Natural killer cell treated with Interleukin-12 subunit alpha and Interleukin-12 subunit beta and Interleukin-15 and Interleukin-18, amount 100 ng/mL, for 72 hours (primary cell): ENCODE results near the gene GAPT. TPM values are rescaled to one million over a fixed set of nuclear protein-coding genes. Genes with fewer than 3 reads are reported as not detected.
"Not testable (repeated sequence)": the region's sequence is repeated elsewhere in the genome, so short reads cannot be mapped to it uniquely, and the experiment has no call there.

ENCODE experiments used
- ATAC-seq, 2 donors: fragments of 150-1000 bp; cut with Tn5 transposase in 1 of 2; sonication (Bioruptor Pico), chemical (Tn5 transposase) in 1 of 2; 2 replicates each; pipeline ENCODE4 v1.10.0; 2021
- DNase-seq: peaks from one replicate; pipeline ENCODE4 v3.0.0; 2022; ENCODE audit warnings: low spot score
- H3K27ac Mint-ChIP-seq, 2 donors: 1 replicate in 1 of 2; 2 replicates in 1 of 2; pipeline ENCODE4 v1.8.0; 2022; ENCODE audit warnings: mixed read lengths in 2 of 2, mild to moderate bottlenecking in 1 of 2, moderate library complexity in 1 of 2
- H3K27me3 Mint-ChIP-seq, 2 donors: 1 replicate in 1 of 2; 2 replicates in 1 of 2; pipeline ENCODE4 v1.8.0; 2022; ENCODE audit warnings: mixed read lengths in 2 of 2
- H3K36me3 Mint-ChIP-seq: one replicate; pipeline ENCODE4 v1.8.0; 2022; ENCODE audit warnings: mixed read lengths
- H3K4me1 Mint-ChIP-seq, 2 donors: 1 replicate in 1 of 2; 2 replicates in 1 of 2; pipeline ENCODE4 v1.8.0; 2022; ENCODE audit warnings: low read depth in 2 of 2, mixed read lengths in 2 of 2, mild to moderate bottlenecking in 1 of 2
- H3K4me3 Mint-ChIP-seq: one replicate; pipeline ENCODE4 v1.8.0; 2022; ENCODE audit warnings: mixed read lengths
- H3K9me3 Mint-ChIP-seq: 2 replicates; pipeline ENCODE4 v1.8.0; 2022; ENCODE audit warnings: mixed read lengths
- total RNA-seq, 2 donors: library from RNA; stranded (reverse); gene quantifications; one replicate each; pipeline ENCODE4 v1.2.3, GENCODE V29; 2022

Gene GAPT
- total RNA-seq, 2 donors from 2014 or later = 0.31 TPM; not detected in 1

DNA sequence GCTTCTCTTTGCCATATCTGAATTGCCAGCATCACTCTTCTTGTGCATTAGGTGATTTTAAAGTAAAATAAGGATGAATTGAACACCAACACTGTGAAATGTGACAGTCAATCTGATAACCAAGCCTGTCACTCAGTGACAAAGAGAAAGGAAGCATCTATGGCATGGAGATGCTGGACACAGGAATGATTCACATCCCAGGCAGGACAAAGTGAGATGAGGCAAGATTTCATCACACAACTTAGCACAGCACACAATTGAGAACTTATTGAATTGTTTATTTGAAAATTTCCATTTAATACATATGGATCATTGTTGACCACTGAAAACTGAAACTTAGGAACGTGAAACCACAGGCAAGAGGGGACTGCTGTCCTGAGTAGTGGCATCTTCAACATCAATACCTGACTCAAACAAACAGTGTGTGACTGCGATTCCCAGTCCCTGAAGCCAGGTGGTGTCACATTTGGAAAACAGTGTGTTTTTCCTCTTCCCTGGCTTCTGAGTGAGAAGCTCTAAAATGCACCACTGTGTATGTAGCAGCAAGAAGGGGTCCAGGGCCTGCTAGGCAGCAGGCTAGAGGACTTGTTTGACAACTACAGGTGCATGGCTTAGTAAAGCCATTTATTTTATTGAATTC, 10.7 kb downstream of the GAPT start:
- peaks cover 0 to 12% of the 10 kb centered on the region in 2 donors for H3K27me3 Mint-ChIP-seq

DNA sequence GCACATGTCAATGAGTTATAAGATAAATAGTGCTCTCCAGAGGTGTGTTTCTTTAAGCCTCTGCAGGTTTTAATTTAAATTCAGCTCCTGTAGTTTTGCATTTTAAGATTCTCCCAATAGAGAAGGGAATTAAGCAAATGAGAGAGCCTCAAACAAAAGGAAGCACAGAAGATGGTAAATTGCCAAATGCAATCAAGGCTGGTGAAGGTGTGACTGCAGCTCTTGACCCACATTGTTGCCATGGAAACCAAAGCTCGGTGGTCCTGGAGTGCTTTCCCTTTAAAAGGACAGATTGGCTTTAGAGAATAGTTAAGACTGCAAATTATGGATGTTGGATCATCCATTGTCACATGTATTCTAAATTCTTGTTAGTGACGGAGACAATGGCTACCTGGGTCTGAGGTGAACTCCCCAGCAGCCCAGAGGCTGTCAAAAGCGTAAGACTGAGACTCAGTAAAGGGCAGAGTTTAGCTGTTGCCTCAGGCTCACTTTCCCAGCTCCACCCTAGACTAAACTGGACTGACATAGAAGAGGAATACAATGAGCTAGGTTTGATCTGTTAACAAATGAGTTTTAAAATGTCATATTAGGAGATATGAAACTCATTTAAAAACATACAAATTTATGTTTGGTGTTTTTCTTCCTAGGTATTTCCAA, 12.3 kb downstream of the GAPT start:
- no peaks in the 10 kb centered on the region for H3K36me3 Mint-ChIP-seq
- no peak for ATAC-seq
- H3K27ac Mint-ChIP-seq = no peak overlapping the region
- H3K4me3 Mint-ChIP-seq = no peak overlapping the region
- no peaks in the 10 kb centered on the region for H3K4me1 Mint-ChIP-seq
- no peaks in the 10 kb centered on the region for H3K9me3 Mint-ChIP-seq
- DNase-seq = no peak
- H3K27me3 Mint-ChIP-seq = peaks cover 0 to 12% of the 10 kb centered on the region in 2 donors

More for the DNA sequence above, 10.7 kb downstream of the GAPT start:
- Mint-ChIP-seq H3K27ac (no peak overlapping the region), H3K4me3 (no peak overlapping the region), H3K4me1 (no peaks in the 10 kb centered on the region), H3K36me3 (no peaks in the 10 kb centered on the region), H3K9me3 (no peaks in the 10 kb centered on the region)
- DNase-seq (no peak), ATAC-seq (no peak)

DNA sequence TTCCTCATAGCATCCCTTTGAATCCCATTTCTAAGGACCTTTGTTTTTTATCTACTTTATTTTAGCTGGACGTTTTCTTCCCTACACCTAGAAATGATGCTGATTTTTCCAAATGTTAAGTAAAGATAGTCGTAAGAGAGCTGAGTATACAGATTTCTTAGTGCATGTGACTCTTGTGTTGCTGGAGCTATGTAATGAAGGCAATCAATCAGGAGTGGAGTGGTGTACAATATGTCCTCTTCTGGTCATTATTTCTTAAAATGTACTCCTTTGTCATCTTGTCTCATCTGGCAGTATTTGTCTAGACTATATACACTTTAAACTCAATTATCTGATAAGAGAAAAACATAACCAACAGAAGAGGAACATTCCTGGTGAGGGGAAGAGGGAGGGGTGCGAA, 13.5 kb downstream of the GAPT start:
- Mint-ChIP-seq H3K27me3 (peaks cover 0 to 19% of the 10 kb centered on the region in 2 donors), H3K27ac (no peak overlapping the region), H3K4me1 (no peaks in the 10 kb centered on the region), H3K36me3 (no peaks in the 10 kb centered on the region), H3K9me3 (no peaks in the 10 kb centered on the region), H3K4me3 (no peak overlapping the region)
- DNase-seq (no peak), ATAC-seq (no peak)

DNA sequence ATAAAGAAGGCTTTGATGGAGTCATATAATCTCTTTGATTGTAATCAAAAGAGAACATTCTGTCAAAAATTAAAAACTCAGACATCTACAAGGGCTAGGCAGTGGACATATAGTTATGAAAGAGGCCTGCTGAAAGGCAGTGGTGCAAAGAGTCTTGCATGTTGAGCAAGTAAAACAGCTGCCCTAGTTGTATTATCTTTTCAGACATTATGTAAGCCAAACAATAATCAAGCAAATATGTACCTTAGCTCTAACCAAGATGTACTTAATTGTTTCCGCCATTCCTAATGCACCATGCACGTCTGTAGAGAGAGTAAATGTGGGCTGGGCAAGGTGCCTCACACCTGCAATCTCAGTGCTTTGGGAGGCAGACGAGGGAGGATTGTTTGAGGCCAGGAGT, 14.3 kb downstream of the GAPT start:
- Mint-ChIP-seq H3K9me3 (no peaks in the 10 kb centered on the region), H3K4me3 (no peak overlapping the region), H3K36me3 (no peaks in the 10 kb centered on the region), H3K27me3 (peaks cover 0 to 19% of the 10 kb centered on the region in 2 donors), H3K27ac (no peak overlapping the region), H3K4me1 (no peaks in the 10 kb centered on the region)
- DNase-seq = no peak
- no peak for ATAC-seq

DNA sequence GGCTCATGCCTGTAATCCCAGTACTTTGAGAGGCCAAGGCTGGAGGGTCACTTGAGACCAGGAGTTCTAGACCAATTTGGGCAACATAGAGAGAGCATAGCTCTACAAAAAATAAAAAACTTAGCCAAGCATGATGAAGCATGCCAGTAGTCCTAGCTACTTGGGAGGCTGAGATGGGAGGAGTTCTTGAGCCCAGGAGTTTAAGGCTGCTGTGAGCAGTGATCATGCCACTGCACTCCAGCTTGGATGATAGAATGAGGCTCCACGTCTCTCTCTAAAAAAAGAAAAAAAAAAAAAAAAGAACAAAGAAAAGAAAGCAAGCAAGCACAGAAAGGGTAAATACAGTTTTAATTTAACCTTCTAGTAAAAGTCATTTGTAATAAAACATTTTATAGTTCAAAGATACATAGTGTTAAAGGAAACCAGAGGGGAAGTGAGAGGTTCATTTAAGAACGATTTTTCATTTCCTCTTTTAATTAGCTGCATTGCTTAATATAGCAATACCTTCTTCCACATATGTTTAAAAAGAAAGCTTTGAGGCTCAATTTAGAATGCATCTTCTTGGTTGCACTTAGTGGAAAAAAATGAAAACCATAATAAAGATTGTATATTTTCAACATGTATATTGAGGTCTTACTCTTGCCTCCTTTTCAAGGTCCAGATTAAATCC, 14.9 kb downstream of the GAPT start:
- H3K9me3 Mint-ChIP-seq = no peaks in the 10 kb centered on the region
- peaks cover 0 to 19% of the 10 kb centered on the region in 2 donors for H3K27me3 Mint-ChIP-seq
- DNase-seq = no peak
- H3K4me3 Mint-ChIP-seq = no peak overlapping the region
- no peak for ATAC-seq
- no peaks in the 10 kb centered on the region for H3K36me3 Mint-ChIP-seq
- H3K4me1 Mint-ChIP-seq = no peaks in the 10 kb centered on the region
- H3K27ac Mint-ChIP-seq = no peak overlapping the region

DNA sequence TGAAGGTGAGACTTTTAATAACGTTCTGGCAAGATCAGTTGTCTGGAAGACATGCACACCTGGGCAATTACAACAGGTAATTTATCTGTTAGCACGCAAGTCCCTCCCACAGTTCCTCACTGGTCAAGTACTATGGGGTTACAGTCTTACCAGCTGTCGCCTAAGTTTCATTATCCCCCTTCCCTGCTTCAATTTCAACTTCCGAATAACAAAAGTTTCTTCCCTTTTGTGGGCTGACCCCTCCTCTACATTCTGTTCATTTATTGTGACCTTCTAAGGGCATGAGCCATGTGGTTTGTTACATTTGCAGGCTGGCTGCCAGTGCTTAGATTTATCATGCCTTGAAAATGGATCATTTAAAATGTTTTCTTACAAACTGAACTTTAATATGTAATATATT, 16.5 kb downstream of the GAPT start:
- Mint-ChIP-seq H3K27ac (no peak overlapping the region), H3K4me3 (no peak overlapping the region), H3K27me3 (peaks cover 0 to 12% of the 10 kb centered on the region in 2 donors), H3K36me3 (no peaks in the 10 kb centered on the region), H3K4me1 (no peaks in the 10 kb centered on the region), H3K9me3 (no peaks in the 10 kb centered on the region)
- ATAC-seq (no peak), DNase-seq (no peak)

DNA sequence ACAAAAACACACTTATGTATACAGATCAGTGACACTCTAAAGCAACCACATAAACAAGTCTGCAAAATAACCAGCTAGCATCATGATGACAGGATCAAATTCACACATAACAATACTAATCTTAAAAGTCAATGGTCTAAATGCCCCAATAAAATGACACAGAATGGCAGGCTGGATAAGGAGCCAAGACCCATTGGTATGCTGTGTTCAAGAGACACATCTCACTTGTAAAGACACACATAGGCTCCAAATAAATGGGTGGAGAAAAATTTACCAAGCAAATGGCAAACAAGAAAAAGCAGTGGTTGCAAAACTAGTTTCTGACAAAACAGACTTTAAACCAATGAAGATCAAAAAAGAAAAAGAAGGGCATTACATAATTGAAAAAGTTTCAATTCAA, 26.0 kb downstream of the GAPT start:
- DNase-seq = no peak
- Mint-ChIP-seq H3K9me3 (peaks cover 19% of the 10 kb centered on the region), H3K4me1 (no peaks in the 10 kb centered on the region), H3K4me3 (no peak overlapping the region), H3K36me3 (peaks cover 15% of the 10 kb centered on the region), H3K27ac (no peak overlapping the region), H3K27me3 (no peaks in the 10 kb centered on the region)
- ATAC-seq = no peak

DNA sequence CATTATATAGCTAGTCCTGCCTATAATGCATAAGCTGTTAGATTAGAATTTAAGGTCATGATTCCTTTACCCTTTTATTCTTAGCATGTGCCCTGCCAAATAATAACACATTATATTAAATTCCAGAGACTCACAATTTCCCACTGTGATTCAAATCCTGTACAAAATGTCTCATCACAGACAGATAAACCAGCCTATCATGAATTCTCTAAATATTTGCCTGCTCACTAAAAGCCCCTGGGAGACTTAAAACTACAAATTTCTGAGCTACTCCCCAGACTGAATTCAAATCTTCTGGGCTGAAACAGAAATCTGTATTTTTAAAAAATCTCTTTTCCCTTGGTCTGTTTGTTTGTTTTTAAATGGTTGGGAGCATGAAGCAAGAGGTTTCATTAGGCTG, 32.7 kb downstream of the GAPT start:
- peaks cover 3% of the 10 kb centered on the region for H3K9me3 Mint-ChIP-seq
- H3K36me3 Mint-ChIP-seq = no peaks in the 10 kb centered on the region
- ATAC-seq = no peak
- H3K27ac Mint-ChIP-seq = no peak overlapping the region
- no peaks in the 10 kb centered on the region for H3K4me1 Mint-ChIP-seq
- H3K4me3 Mint-ChIP-seq = no peak overlapping the region
- H3K27me3 Mint-ChIP-seq = no peaks in the 10 kb centered on the region
- no peak for DNase-seq

DNA sequence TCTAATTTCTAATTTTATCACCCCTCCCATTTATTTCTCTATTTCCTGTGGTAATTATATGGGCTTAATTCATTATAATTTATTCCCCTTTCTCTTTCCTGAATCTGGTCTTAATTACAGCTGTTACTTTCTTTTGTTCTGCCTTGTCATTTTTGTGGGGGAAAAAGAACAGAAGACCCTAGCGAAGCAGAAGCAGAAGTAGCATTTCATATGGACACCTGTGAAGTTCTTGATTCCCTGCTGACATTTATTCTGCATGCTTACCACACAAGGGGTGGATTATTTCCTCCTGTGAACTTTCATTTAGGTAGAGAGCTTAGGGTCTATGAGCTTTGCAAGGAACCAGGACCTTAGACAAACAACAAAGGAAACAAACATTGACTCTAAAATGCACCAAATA, 33.3 kb downstream of the GAPT start:
- peaks cover 3% of the 10 kb centered on the region for H3K9me3 Mint-ChIP-seq
- ATAC-seq (no peak), DNase-seq (no peak)
- no peak overlapping the region for H3K27ac Mint-ChIP-seq
- no peaks in the 10 kb centered on the region for H3K4me1 Mint-ChIP-seq
- H3K4me3 Mint-ChIP-seq = no peak overlapping the region
- H3K27me3 Mint-ChIP-seq = no peaks in the 10 kb centered on the region
- H3K36me3 Mint-ChIP-seq = no peaks in the 10 kb centered on the region

DNA sequence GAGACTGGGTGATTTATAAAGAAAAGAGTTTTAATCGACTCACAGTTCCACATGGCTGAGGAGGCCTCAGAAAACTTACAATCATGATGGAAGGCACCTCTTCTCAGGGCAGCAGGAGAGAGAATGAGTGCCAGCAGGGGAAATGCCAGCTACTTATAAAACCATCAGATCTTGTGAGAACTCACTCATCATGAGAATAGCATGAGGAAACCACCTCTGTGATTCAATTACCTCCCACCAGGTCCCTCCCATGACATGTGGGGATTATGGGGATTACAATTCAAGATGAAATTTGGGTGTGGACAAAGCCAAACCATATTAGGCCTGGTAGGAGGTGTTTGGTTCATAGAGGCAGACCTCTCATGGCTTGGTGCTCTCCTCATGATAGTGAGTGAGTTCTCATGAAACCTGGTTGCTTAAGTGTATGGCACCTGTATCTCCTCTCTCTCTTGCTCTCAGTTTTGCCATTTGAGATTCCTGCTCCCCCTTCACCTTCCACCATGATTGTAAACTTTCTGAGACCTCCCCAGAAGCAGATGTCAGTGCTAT, 39.8 kb downstream of the GAPT start:
- peaks cover 21% of the 10 kb centered on the region for H3K9me3 Mint-ChIP-seq

DNA sequence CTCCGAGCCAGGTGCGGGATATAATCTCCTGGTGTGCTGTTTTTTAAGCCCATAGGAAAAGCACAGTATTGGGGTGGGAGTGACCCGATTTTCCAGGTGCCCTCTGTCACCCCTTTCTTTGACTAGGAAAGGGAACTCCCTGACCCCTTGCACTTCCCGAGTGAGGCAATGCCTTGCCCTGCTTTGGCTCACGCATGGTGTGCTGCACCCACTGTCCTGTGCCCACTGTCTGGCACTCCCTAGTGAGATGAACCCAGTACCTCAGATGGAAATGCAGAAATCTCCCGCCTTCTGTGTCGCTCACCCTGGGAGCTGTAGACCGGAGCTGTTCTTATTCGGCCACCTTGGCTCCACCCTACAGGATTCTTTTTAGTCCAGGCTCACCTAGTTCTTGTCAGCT, 50.7 kb downstream of the GAPT start:
- not testable (repeated sequence) for H3K4me3 Mint-ChIP-seq, H3K27ac Mint-ChIP-seq, DNase-seq, H3K9me3 Mint-ChIP-seq, ATAC-seq, H3K27me3 Mint-ChIP-seq, H3K36me3 Mint-ChIP-seq, H3K4me1 Mint-ChIP-seq

More for the DNA sequence above, 39.8 kb downstream of the GAPT start:
- Mint-ChIP-seq H3K27me3 (no peaks in the 10 kb centered on the region), H3K4me1 (no peaks in the 10 kb centered on the region), H3K4me3 (no peak overlapping the region), H3K36me3 (no peaks in the 10 kb centered on the region), H3K27ac (no peak overlapping the region)
- no peak for ATAC-seq
- no peak for DNase-seq

DNA sequence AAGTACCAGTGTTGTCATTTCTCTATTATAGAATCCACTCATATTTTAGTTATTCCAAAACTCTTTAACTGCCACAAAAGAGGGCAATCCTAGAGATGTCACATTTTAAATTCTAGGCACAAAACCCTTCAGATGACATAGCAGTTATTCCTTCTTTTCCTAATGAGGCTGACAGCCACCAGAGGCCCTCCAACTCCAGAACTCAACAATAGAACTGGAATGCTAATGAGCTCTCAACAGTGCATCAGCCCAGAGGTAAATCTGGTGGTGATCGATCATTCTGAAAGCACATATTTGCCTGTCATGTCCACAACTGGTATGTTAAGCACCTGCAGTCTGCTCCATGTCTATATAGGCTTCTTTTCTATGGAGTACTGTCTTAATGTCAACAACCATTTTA, 51.5 kb downstream of the GAPT start:
- Mint-ChIP-seq H3K4me3 (no peak overlapping the region), H3K36me3 (peaks cover 6% of the 10 kb centered on the region), H3K27ac (no peak overlapping the region), H3K9me3 (peaks cover 5% of the 10 kb centered on the region), H3K4me1 (no peaks in the 10 kb centered on the region), H3K27me3 (no peaks in the 10 kb centered on the region)
- ATAC-seq (no peak), DNase-seq (no peak)

DNA sequence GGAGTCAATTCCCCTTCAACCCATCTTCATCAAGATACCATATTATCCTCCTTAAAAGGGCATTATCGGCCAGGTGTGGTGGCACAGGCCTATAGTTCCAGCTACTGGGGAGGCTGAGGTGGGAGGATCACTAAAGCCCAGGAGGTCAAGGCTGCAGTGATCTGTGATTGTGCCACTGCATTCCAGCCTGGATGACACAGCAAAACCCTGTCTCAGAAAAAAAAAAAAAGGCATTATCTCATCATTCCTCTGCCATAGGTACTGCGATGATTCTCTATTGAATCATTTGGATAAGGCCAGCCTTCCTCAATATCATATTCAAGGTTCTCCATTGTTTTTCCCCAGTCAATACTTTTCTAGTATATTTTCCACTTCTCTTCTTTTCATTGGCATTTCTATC, 52.5 kb downstream of the GAPT start:
- no peak for ATAC-seq

DNA sequence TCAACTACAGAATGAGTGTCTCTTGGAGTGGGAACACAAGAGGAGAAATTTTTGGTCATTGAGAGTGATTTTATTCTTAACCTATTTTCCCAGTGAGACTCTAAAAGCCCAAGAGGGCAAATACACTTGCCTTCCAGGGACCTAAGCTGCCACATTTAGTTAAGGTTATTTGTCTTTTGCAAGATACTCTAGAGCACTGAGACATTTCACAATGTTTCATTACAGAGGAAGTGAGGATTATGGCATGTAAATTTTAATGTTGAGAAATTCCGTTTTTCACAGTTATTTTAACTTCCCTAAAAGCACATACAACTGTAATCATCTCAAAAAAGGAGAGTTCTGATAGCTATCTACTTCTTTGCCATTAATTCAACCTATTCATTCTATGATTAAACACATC, 53.0 kb downstream of the GAPT start:
- H3K27me3 Mint-ChIP-seq = no peaks in the 10 kb centered on the region
- no peaks in the 10 kb centered on the region for H3K4me1 Mint-ChIP-seq
- peaks cover 3% of the 10 kb centered on the region for H3K9me3 Mint-ChIP-seq
- peaks cover 2% of the 10 kb centered on the region for H3K36me3 Mint-ChIP-seq
- H3K4me3 Mint-ChIP-seq = no peak overlapping the region
- ATAC-seq = no peak
- no peak overlapping the region for H3K27ac Mint-ChIP-seq
- no peak for DNase-seq

More for the DNA sequence above, 52.5 kb downstream of the GAPT start:
- H3K4me3 Mint-ChIP-seq = no peak overlapping the region
- no peaks in the 10 kb centered on the region for H3K27me3 Mint-ChIP-seq
- H3K4me1 Mint-ChIP-seq = no peaks in the 10 kb centered on the region
- no peak overlapping the region for H3K27ac Mint-ChIP-seq
- DNase-seq = no peak
- peaks cover 6% of the 10 kb centered on the region for H3K36me3 Mint-ChIP-seq
- peaks cover 7% of the 10 kb centered on the region for H3K9me3 Mint-ChIP-seq
